Stimulated activated CD4-positive, alpha-beta T cell treated with anti-CD3 and anti-CD28 coated beads, Interleukin-12 subunit alpha, Interleukin-12 subunit beta, amount 100 ng/mL, for 48 hours (primary cell): Measurements from ENCODE around the gene MEF2B.
A peak's percentile ranks its signal among the peaks of the same experiment; 100 is the strongest.

ENCODE experiments used
- DNase-seq, 3 donors: peaks; one replicate each; pipeline ENCODE4 v3.0.0-alpha.2; 2020; ENCODE audit warnings: low read depth in 2 of 3, low spot score in 1 of 3

Gene MEF2B

DNA sequence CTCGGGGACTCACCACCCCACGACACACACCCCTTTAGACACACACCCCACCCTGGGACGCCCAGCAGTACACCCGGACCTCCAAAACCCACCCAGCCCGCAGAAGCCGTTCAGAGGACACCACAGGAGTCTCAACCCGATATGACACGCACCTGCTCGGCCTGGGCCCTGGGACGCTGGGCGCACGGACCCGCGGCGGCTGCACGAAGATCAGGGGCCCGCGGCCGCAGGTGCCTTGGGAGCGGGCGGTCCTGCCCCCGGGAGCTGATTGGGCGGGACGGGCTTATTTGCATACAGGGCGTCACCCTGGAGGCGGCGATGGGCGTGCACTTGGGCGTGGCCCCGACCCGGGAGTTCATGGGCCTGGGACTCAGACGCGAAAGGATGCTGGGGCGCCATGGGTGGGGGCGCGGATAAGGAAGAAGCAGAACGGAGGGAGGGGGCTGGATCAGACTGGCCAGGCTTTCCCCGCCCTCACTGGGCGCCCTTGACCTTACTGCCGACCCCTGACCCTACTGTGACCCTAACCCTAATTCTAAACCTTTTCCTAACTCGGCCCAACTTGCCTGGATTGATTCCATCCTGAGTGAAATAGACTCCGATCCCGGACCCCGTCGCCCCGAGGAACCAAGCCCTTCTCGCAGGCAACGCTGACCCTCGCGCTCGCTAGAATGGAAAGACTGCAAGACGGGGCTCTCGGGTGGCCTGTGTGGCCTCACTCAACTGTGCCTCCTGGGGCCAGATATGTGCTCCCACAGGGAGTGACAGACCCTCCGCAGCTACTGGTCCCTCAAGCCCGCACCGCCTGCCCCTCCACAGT lies at the start of gene MEF2B:
Gene MEF2B (minus strand): TSS at position 211 of the 820 bp plus-strand sequence. CDS start 19,528 bp downstream, outside the sequence.
- peak; percentile 67 to 81 (median 72) for DNase-seq

DNA sequence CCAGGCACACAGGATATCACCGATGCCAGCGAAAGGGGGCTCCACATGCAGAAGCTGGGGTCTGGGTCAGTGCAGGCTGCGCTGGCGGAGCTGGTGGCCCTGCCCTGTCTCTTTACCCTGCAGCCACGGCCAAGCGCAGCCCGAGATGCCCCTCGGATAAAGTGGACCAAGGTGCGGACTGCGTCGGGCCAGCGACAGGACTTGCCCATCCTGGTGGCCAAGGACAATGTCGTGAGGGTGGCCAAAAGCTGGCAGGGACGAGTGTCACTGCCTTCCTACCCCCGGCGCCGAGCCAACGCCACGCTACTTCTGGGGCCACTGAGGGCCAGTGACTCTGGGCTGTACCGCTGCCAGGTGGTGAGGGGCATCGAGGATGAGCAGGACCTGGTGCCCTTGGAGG lies 48.8 kb upstream of the MEF2B start:
- no peak for DNase-seq

DNA sequence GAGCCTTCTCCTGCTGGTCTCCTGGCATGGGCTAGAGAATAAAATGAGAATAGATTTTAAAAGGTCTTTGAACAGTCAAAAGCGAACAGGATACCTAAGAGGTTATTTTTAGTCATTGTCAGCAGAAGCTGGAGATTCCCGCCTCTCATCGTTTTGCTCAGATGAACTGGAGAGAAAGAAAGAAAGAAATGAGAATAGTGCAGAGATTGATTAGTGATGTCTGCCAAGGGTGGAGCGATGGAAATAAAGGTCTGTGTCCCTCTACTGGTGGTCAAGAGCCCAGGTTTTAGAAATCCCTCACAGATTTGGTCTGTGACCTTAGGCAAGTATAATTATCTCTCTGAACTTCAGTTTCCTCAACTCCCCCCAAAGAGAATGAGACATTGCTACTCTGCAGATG lies 47.0 kb upstream of the MEF2B start:
- no peak for DNase-seq

DNA sequence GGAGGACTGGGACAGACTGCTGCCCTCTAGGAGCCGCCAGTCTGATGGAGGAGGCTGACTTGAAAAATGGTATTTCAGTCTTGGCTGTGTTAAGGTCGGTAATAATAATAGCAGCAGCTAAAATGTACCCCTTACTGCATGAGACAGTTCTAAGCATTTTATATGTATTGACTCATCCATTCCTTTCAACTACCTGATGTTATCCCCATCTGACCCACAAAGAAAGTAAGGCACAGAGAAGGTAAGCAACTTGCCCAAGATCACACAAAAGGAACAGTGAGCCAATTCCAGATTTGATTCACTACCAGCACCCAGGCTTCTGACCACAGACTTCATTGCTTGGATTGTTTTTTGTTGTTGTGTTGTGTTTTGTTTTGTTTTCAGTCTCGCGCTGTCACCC lies 45.7 kb upstream of the MEF2B start:
- no peak for DNase-seq

DNA sequence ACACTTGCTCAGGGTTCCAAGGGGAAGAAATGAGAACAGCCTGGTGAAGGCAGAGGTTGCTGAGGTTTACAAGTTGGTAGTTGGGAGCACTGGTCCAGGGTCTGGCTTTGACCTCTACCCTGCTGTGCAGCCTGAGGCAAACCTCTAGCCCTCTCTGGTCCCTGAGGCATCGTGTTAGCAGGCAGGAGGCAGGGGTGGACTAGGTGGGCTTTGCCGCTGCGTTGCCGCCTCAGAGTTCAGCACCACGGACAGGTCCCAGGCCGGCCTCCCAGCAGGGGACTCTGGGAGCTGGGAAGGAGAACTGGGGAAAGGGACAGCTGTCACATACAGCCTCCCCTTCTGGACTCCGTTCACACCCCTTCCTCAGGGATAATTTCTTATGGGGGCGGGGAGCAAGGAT lies 44.8 kb upstream of the MEF2B start:
- peak in 1 of 3 donors; percentile 14 for DNase-seq

DNA sequence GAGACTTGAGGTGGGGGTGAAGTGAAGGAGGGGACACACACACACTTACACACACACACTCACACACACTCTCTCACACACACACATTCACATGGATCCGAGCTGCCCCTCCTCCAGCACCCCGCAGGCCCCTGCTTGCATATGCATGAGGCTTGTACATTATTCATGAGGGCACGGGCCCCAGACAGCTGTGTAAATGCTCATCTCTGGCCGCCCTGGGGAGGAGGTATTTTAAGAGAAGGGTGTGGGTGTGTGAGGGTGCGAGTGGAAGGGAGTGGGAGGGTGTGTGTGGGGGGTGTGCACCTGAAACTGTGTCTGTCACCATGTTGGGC lies 44.1 kb upstream of the MEF2B start:
- no peak for DNase-seq

DNA sequence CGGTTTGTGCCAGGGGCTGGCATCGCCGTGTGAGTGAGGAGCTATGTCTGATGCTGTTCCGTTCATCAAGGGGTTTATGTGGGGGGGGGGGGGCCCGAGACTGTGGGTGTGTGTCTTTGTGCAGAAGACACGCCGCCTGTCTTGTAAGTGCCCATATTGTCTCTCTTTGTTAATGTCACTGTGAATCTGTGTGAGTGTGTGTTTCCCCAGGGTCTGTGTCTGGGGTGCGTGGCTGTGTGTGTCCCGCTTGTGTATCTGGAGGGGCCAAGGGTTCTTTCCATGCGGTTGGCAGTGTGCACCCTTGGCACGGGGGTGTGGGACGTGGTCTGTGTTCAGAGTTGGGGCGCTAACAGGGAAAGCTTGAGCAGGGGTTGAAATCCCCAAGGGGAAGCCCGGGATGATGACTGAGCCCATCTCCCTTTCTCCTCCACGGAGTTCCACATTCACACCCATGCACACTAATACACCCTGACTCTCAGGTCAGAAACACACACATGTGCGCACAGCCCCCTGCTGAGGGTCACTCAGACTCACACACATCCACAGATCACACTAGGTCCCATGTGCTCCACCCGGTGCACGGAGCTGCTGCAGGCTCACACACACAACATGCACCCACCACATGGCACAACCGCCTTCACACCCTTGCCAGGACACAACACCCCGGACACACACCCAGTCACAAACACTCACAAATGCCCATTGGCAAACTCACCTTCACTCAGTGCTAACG lies 43.5 kb upstream of the MEF2B start:
- no peak for DNase-seq

DNA sequence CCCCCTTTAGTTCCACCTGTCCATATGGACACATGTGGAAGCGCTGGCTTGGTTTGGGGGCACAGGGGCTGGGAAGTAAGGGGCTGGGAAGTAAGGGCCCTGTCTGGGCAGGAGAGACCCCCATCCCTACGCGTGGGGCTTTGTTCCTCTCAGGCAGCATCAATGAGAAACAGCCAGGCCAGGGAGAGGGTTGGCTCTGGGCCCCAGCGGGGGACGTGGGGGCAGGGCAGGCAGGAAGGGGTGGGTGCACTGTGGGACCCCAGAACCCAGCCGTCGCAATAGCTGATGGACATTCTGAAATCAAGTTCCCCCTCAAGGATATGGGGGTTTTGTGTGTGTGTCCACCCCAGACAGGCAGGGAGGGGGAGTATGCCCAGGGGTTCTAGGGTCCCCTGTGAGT lies 42.9 kb upstream of the MEF2B start:
- no peak for DNase-seq

DNA sequence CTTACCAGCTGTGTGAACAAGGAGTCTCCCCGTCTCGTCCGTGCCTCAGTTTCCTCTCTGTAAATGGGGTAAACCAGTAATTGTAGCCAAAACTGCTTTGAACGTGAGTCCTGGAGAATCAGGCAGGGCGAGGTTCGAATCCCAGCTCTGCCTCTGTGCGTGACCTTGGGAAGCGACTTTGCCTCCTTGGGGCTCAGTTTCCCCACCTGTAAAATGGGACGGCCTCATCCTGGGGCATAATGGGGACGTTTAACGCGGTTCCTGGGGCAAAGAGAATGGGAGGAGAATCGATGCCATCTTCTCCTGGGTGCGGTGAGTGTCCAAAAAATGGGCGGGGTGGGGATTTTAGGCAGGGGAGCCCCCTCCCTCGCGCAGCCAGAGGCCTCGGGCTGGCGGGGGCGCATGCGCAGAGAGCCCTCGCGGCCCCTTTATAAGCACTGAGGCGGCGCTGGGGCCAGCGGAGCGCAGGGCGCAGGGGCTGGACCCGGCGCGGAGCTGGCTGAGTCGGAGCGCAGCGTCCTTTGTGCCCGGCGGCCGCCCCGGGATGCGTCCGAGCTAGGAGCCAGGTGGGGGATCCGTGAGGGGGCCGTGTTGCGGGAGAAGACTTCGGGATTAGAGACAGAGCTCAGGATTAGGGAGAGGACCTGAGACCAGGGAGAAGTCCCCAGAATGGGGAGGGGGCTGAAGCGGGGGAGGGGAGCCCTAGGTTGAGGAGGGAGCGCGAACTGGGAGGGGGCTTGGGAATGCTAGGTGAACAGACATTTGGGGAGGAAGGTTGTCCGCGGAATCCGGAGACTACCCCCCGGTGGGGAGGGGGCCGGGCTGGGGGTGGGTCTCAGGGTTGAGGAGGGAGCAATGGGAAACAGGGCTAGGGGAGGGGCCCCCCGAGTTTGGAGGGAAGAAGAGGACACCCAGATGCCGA lies 41.7 kb upstream of the MEF2B start, which contains the start of gene NCAN:
Gene NCAN (plus strand): TSS at position 460 of the 922 bp plus-strand sequence. CDS start 4,996 bp downstream, outside the sequence.
- DNase-seq = no peak

DNA sequence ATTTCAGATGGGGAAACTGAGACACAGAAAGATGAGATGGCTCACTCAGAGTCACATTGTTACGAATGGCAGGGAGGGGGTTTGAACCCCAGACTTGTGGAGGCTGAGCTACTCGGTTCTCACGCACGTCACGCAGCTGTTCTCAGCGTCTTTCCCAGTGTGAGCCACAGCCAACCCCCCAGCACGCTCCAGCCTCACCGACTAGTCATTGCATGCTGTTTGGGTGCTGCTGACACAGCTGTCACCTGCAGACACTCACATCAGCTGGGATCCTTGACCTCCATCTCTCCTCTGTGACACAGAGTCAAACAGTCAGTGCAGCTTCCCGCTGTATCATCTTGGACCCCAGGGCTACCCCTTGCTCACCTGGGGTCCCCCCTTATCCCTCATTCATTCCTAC lies 39.3 kb upstream of the MEF2B start:
- no peak for DNase-seq

DNA sequence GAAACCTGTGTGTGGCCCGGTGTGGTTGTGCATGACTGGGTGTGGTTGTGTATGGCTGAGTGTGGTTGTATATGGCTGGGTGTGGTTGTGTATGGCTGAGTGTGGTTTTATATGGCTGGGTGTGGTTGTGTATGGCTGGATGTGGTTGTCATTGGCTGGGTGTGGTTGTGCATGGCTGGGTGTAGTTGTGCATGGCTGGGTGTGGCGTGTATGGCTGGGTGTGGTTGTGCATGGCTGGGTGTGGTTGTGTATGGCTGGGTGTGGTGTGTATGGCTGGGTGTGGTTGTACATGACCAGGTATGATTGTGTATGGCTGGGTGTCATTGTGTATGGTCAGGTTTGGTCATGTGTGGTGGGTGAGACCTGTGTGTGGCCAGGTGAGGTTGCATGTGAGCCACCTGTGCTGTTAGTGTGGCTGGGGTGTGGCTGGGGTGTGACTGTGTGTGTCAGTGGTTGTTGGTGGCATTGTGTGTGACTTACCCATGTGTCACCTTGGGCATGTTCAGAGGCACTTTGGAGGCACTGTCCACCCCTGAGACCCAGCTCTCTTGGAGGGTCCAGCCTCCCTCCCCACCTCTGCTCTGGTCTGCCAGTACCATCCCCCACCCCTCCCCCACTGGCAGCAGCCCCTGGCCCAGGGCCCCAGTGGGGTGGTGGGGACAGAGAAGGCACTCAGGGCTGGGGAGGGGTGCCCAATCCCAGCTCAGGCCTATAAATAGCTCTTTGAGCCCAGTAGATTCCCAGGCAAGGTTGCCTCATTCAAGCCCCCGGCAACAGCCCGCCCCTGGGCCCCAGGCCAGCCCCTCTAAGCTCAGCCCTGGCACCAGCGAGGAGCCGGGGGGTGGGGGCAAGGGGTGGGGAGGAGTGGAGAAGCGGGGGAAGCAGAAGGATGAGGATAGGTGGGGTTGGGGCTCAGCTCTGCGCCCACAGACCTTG lies 37.8 kb upstream of the MEF2B start:
- no peak for DNase-seq

DNA sequence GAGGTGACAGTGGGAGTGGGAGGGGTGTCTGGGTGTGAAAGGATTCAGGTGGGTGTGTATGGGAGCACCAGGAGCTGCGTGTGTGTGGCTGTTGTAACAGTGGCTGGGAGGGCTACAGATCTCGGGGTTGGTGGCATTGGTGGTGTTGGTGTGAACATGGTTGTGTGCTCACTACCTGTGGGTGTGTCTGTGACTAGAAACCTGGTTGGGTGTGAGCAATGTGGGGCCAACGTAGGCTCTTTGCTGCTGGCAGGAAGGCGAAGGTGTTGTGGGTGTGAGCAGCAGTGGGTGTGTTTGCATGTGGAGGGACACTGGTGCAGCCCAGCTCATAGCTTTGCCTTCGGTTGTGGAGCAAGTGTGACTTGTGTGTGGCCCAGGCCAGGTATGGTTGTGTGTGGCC lies 36.9 kb upstream of the MEF2B start:
- DNase-seq = no peak

DNA sequence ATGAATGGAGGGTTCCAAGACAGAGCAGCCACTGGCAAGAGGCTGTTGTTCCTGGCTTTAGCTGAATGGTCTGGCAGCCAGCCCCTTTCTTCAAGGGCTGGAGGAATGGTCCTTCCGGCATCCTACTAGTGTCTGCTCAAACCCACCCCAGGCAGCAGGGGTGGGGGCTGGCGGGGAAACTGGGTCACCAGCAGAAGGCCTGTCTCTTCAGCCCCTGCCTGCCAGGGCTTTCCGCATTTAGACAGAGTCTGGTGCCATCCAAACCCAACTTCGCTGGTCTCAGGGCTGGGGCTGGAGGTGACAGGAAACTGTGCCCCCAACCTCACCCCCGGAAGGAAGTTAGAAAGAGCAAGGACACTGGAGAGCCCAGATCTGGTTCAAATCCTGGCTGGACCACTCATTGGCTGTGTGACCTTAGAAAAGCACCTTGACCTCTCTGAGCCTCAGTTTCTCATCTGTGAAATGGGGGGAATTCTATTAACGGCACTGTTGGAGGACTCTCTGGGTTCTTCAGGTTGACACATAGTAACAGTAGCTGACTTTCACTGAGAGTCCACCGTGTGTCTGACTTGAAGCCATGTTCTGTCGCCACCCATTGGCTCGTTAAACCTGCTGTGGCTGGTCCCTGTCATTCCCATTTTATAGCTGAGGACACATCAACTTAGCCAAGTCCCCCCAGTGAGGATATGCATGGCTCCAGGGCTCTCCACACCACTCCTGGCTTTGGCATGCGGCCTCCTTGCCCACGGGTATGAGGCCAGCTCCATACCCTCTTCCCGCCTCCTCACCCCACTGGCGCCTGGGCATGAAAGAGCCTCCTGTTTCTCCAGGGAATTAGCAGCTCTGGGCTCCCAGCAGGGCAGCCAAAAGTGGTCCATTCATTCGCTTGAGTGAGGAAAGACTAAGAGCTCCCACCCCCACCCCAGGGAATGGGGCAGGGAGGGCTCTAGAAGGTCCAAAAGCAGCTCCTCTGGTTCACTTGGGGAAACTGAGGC lies 35.6 kb upstream of the MEF2B start:
- no peak for DNase-seq

DNA sequence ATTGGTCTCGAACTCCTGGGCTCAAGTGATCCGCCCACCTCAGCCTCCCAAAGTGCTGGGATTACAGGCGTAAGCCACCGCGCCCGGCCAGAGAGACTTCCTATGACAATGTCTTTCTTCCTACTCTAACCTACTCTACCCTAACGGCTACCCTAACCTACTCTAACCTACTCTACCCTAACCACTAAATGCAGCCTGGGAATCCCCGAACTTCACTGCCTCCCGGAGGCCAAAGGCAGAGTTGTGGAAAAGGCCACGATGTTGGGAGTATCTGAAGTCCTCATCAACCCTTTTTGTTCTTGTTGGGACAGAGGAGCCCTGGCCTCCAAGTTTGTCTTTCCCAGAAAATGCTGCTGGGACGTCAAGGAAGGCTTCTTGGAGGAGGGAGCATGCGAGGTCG lies 34.1 kb upstream of the MEF2B start:
- DNase-seq = no peak

DNA sequence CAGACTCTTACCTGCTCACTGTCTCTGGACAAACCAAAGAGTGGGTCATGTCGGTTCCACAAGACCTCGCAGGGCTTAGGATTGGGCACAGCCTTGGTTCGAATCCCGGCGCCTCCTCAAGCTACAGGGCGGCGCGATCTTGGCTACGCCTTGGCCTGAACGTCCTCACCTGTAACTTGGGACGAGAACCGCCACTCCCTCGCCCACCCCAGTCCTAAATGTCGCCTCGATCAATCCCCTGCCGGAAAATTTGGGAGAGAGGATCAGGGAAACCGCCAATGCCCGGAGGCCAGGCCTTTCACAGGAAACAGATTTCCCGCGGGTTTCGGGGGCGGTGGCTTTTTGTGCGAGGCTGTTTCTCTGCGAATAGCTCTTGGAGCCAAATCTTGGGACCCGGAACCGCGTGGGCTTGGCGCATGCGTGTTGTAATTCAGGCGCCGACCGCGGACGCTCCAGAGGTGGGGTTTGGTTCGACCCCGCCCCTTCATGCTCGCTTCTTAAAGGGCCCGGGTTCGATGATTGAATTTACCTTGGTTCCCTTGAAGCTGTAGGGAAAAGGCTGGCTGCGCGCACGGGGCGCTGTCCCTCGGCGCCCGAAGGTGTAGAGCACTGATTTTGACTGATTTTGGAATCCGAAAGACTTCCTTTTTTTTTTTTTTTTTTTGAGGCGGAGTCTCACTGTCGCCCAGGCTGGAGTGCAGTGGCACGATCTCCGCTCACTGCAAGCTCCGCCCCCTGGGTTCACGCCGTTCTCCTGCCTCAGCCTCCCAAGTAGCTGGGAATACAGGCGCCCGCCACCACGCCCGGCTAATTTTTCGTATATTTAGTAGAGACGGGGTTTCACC lies 33.2 kb upstream of the MEF2B start, which contains the start of gene NR2C2AP:
Gene NR2C2AP (minus strand): TSS at position 403 of the 845 bp plus-strand sequence. CDS start 354 bp downstream, at position 49.
- DNase-seq = peak; percentile 89 to 94 (median 94)

DNA sequence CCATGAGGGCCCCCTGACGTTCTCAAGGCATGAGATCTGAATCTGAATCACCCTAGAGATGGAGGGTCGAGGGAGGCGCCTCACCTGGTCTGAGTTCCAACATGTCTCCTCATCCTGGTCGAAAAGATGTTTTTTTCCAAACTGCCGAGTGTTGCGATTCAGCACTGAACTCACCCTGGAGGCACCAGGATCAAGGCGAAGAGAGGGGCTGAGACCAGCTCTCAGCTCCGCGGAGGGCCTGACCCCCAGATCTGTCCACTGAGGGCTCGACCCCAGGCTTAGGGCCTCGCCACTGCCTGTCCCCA lies 32.6 kb upstream of the MEF2B start:
- DNase-seq = no peak

DNA sequence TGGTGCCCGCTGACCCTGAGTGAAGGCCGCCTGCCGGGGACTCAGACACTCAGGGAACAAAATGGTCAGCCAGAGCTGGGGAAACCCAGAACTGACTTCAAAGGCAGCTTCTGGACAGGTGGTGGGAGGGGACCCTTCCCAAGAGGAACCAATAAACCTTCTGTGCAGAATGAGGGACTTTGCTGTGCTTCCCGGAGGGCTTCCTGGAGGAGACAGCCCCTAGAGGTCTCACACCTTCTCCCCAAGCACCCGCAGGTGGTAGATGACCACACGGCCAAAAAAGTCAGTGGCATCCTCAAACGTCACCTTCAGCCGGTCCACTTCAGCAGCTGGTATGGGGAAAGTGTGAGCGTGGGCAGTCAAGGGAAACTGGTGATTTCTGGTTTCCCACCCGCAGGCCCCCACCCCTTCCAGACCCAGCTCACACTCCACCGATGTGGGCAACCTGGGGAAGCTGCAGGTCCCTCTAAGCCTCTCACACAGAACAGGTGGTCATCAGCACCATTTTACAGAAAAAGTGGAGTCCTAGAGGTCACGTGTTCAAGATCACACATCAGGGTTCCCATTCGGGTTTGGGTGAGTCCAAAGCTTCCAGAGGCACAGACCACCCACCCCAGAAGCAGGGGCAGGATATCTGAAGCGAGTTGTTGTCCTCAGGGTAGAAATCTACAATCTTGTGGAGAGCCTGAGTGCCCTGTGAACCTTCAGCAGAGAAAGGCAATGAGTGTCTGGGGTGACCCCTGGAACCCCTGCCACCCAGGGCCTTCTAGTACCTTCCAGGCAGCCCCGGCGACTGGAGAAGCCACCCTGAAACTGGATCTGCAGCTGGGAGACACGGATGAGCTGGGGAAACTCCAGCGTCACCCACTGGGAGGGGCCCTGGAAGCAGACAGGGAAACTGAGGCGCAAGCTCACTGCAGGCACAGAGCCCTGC lies 31.9 kb upstream of the MEF2B start:
- no peak for DNase-seq
